GM23248 (cell line): Measurements from ENCODE around the gene KSR2. TPM values are rescaled to one million over a fixed set of nuclear protein-coding genes. Genes with fewer than 3 reads are reported as not detected.

Experiments
- DNase-seq: peaks from one replicate; pipeline ENCODE4 v3.0.0-alpha.2; 2015
- H2AFZ ChIP-seq: fragments of 200-600 bp; sonication (generic); 2 replicates; pipeline ENCODE4 v1.6.1; 2016; ENCODE audit warnings: antibody characterized with exemption
- H3F3A ChIP-seq: fragments of 200-600 bp; sonication (generic); 2 replicates; pipeline ENCODE4 v1.6.1; 2016; ENCODE audit warnings: mild to moderate bottlenecking, antibody characterized with exemption, mixed run types; ENCODE audit not compliant: insufficient read depth
- H3K27ac ChIP-seq: fragments of 200-600 bp; sonication (generic); 2 replicates; pipeline ENCODE4 v1.5.1; 2016; ENCODE audit warnings: mild to moderate bottlenecking
- H3K27me3 ChIP-seq: fragments of 200-600 bp; sonication (generic); replicated peaks from 2 replicates; pipeline ENCODE4 v1.6.1; 2016; ENCODE audit warnings: mild to moderate bottlenecking; ENCODE audit not compliant: insufficient read depth
- H3K36me3 ChIP-seq: fragments of 200-600 bp; sonication (generic); 2 replicates; pipeline ENCODE4 v1.6.1; 2016; ENCODE audit warnings: low read depth, mild to moderate bottlenecking
- H3K4me1 ChIP-seq: fragments of 200-600 bp; sonication (generic); 2 replicates; pipeline ENCODE4 v1.6.1; 2016; ENCODE audit warnings: mild to moderate bottlenecking; ENCODE audit not compliant: insufficient read depth
- H3K4me2 ChIP-seq: fragments of 200-600 bp; sonication (generic); one replicate; pipeline ENCODE4 v1.6.1; 2016; ENCODE audit warnings: mild to moderate bottlenecking; ENCODE audit not compliant: unreplicated experiment
- H3K4me3 ChIP-seq: fragments of 200-600 bp; sonication (generic); 2 replicates; pipeline ENCODE4 v1.5.1; 2016; ENCODE audit warnings: mild to moderate bottlenecking
- H3K79me2 ChIP-seq: fragments of 200-600 bp; sonication (generic); 2 replicates; pipeline ENCODE4 v1.6.1; 2016; ENCODE audit warnings: mild to moderate bottlenecking; ENCODE audit not compliant: insufficient read depth
- H3K9ac ChIP-seq: fragments of 200-600 bp; sonication (generic); 2 replicates; pipeline ENCODE4 v1.6.1; 2016; ENCODE audit warnings: mild to moderate bottlenecking
- H3K9me2 ChIP-seq: fragments of 200-600 bp; sonication (generic); 2 replicates; pipeline ENCODE4 v1.6.1; 2016; ENCODE audit warnings: mixed run types, mild to moderate bottlenecking, moderate library complexity; ENCODE audit not compliant: insufficient read depth
- H3K9me3 ChIP-seq: fragments of 200-600 bp; sonication (generic); one replicate; pipeline ENCODE4 v1.6.1; 2017; ENCODE audit warnings: low read depth
- H4K20me1 ChIP-seq: fragments of 200-600 bp; sonication (generic); 2 replicates; pipeline ENCODE4 v1.6.0; 2016; ENCODE audit not compliant: insufficient read depth
- EZH2 ChIP-seq: fragments of 200-600 bp; sonication (generic); IDR thresholded peaks from 2 replicates; pipeline ENCODE4 v1.6.1; 2018; ENCODE audit warnings: antibody characterized with exemption, mild to moderate bottlenecking; ENCODE audit not compliant: insufficient read depth, poor library complexity, severe bottlenecking
- EZH2phosphoT487 ChIP-seq: fragments of 200-600 bp; sonication (generic); IDR thresholded peaks from 2 replicates; pipeline ENCODE4 v1.6.1; 2018; ENCODE audit warnings: antibody characterized with exemption, moderate library complexity, mild to moderate bottlenecking, low read depth; ENCODE audit not compliant: insufficient read depth
- WGBS, 2 experiments: methylation state at CpG; one replicate each; pipeline ENCODE4 v1.1.6; 2015 to 2017; ENCODE audit warnings: low lambda C conversion rate in 2 of 2, low coverage in 1 of 2; ENCODE audit errors: missing lambda C conversion rate in 2 of 2; 5-methylcytosine and 5-hydroxymethylcytosine counted together
- in situ Hi-C: fragments of 300-500 bp; cut with MboI; formaldehyde crosslinking; loops from 2 replicates; pipeline ENCODE4 v1.15.0; 2020
- polyA plus RNA-seq: library from polyadenylated mRNA; unstranded; fragments of >200 nt; fragmentation: Nextera tagmentation; extraction: Ambion mirVana; gene quantifications from 2 replicates; pipeline ENCODE4 v1.2.1, GENCODE V29; 2016
- total RNA-seq: library from RNA; depleted of rRNA; stranded (reverse); fragments of >200 nt; shearing (Covaris generic); gene quantifications from 2 replicates; pipeline ENCODE4 v1.2.3, GENCODE V29; 2014

The KSR2 gene
- total and polyA plus RNA-seq, 2 experiments from 2014 or later: not detected

- Histone ChIP-seq H2AFZ (no peak overlapping the region), H3K9me3 (no peaks in the 10 kb centered on the region), H3F3A (no peaks in the 10 kb centered on the region), H4K20me1 (no peaks in the 10 kb centered on the region), H3K27me3 (no peaks in the 10 kb centered on the region), H3K79me2 (no peaks in the 10 kb centered on the region), H3K9ac (no peak overlapping the region), H3K4me2 (no peak overlapping the region), H3K9me2 (no peaks in the 10 kb centered on the region), H3K4me3 (no peak overlapping the region), H3K4me1 (no peaks in the 10 kb centered on the region), H3K36me3 (no peaks in the 10 kb centered on the region), H3K27ac (no peak overlapping the region)
- TF ChIP-seq EZH2: no peak
- no peak for TF ChIP-seq EZH2phosphoT487
- DNase-seq: no peak
- in situ Hi-C loops: no loop called here
Observed at GRCh38 chr12:117559978-117560377, 408.8 kb downstream of the KSR2 start.

GRCh38 chr12:117555889-117556288 lies 412.9 kb downstream of the KSR2 start:
- Histone ChIP-seq H3K4me2 (no peak overlapping the region), H3K9me3 (no peaks in the 10 kb centered on the region), H3K36me3 (no peaks in the 10 kb centered on the region), H3K9me2 (no peaks in the 10 kb centered on the region), H4K20me1 (no peaks in the 10 kb centered on the region), H3K27ac (no peak overlapping the region), H3F3A (no peaks in the 10 kb centered on the region), H2AFZ (no peak overlapping the region), H3K79me2 (no peaks in the 10 kb centered on the region), H3K4me1 (no peaks in the 10 kb centered on the region), H3K9ac (no peak overlapping the region), H3K27me3 (no peaks in the 10 kb centered on the region), H3K4me3 (no peak overlapping the region)
- in situ Hi-C loops: no loop called here
- no peak for DNase-seq
- 20 to 27% methylated on average over 5 of the region's 5 CpGs for WGBS, 2 experiments
- TF ChIP-seq EZH2 (no peak), EZH2phosphoT487 (no peak)

- no peaks in the 10 kb centered on the region for H3K36me3 ChIP-seq
- H4K20me1 ChIP-seq: no peaks in the 10 kb centered on the region
- DNase-seq: no peak
- TF ChIP-seq EZH2 (no peak), EZH2phosphoT487 (no peak)
- no peaks in the 10 kb centered on the region for H3K4me1 ChIP-seq
- no peak overlapping the region for H3K4me3 ChIP-seq
- no peaks in the 10 kb centered on the region for H3K27me3 ChIP-seq
- WGBS, 2 experiments: 40 to 44% methylated on average over 5 of the region's 5 CpGs
- no peak overlapping the region for H3K27ac ChIP-seq
- no peak overlapping the region for H3K4me2 ChIP-seq
- H2AFZ ChIP-seq: no peak overlapping the region
- no peaks in the 10 kb centered on the region for H3F3A ChIP-seq
- H3K9ac ChIP-seq: no peak overlapping the region
- H3K9me3 ChIP-seq: no peaks in the 10 kb centered on the region
- no peaks in the 10 kb centered on the region for H3K79me2 ChIP-seq
- in situ Hi-C loops: no loop called here
- H3K9me2 ChIP-seq: no peaks in the 10 kb centered on the region
Observed at GRCh38 chr12:117552971-117553370, 415.8 kb downstream of the KSR2 start.

- no peaks in the 10 kb centered on the region for H3K79me2 ChIP-seq
- 7 to 11% methylated on average over 4 of the region's 4 CpGs for WGBS, 2 experiments
- in situ Hi-C loops: no loop called here
- no peaks in the 10 kb centered on the region for H3K4me1 ChIP-seq
- no peaks in the 10 kb centered on the region for H3K9me3 ChIP-seq
- H3F3A ChIP-seq: no peaks in the 10 kb centered on the region
- no peaks in the 10 kb centered on the region for H3K9me2 ChIP-seq
- no peaks in the 10 kb centered on the region for H4K20me1 ChIP-seq
- no peak for DNase-seq
- no peak overlapping the region for H3K9ac ChIP-seq
- H3K4me2 ChIP-seq: no peak overlapping the region
- TF ChIP-seq EZH2phosphoT487 (no peak), EZH2 (no peak)
- H3K27ac ChIP-seq: no peak overlapping the region
- H3K36me3 ChIP-seq: no peaks in the 10 kb centered on the region
- H3K27me3 ChIP-seq: no peaks in the 10 kb centered on the region
- H2AFZ ChIP-seq: no peak overlapping the region
- no peak overlapping the region for H3K4me3 ChIP-seq
Observed at GRCh38 chr12:117551665-117552064, 417.1 kb downstream of the KSR2 start.

GRCh38 chr12:117547209-117547608 lies 421.6 kb downstream of the KSR2 start:
- no peaks in the 10 kb centered on the region for H3K36me3 ChIP-seq
- no peak overlapping the region for H3K4me2 ChIP-seq
- no peaks in the 10 kb centered on the region for H4K20me1 ChIP-seq
- H2AFZ ChIP-seq: no peak overlapping the region
- no peak overlapping the region for H3K27ac ChIP-seq
- H3K79me2 ChIP-seq: no peaks in the 10 kb centered on the region
- no peak for TF ChIP-seq EZH2phosphoT487
- TF ChIP-seq EZH2: no peak
- no peak overlapping the region for H3K9ac ChIP-seq
- no peaks in the 10 kb centered on the region for H3K9me3 ChIP-seq
- in situ Hi-C loops: no loop called here
- H3K4me1 ChIP-seq: no peaks in the 10 kb centered on the region
- no peaks in the 10 kb centered on the region for H3K9me2 ChIP-seq
- no peaks in the 10 kb centered on the region for H3F3A ChIP-seq
- H3K4me3 ChIP-seq: no peak overlapping the region
- no peaks in the 10 kb centered on the region for H3K27me3 ChIP-seq
- DNase-seq: no peak
